HG03108 (cell line): ENCODE results near the gene ANO7.
"Not testable (repeated sequence)": the region's sequence is repeated elsewhere in the genome, so short reads cannot be mapped to it uniquely, and the experiment has no call there.

Experiments
- ATAC-seq: cut with Tn5 transposase; IDR thresholded peaks from one replicate; pipeline ENCODE4 v1.9.1; 2021; ENCODE audit warnings: moderate library complexity; ENCODE audit not compliant: unreplicated experiment

Gene ANO7

DNA sequence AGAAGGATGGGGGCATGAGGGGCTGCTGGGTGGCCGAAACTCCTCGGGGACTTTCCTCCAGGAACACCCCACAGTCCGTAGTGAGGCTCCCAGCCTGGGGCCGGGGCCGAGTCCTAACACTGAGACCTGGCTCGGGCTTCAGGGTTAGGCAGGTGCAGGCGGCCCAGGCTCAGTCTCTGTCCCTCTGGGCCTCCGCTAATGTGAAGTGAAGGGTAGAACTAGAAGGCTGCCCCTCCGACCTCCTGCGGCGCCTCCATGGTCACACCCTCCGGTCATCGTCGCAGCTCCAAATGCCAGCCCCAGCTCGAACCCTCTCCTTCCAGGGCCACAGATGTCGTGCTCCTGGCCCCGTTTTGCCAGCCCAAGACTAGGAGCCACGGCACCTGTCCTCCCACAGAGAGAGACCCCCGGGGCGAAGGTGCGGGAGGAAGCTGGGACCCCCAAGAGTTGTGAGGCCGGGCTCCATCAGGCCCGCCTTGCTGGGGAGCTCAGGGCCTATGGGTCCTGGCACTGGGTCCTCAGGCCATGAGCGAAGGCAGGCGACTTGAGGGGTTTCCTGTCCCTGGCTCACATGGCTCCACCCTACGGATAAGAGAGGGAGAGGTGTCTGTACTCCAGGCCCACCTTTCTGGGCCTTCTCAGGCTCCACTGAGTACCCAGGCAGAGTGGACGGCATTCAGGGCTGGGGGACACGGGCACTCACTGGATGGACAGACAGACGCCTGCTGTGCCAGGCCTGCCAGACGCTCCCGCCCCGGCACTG is 797 bp downstream of the ANO7 start:
- no peak for ATAC-seq

DNA sequence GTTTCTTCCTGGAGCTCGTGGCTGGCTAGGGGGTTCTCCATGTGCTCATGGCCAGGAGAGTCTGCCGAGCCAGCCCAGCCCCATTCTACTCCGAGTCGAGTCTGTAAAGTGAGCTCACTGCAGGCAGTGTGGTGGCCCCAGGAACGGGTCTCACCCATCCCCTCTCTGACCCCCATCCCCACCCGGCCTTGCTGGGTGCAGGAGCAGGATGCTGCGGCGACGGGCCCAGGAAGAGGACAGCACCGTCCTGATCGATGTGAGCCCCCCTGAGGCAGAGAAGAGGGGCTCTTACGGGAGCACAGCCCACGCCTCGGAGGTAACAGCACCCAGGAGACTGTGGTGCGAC is 1.4 kb downstream of the ANO7 start:
- no peak for ATAC-seq

DNA sequence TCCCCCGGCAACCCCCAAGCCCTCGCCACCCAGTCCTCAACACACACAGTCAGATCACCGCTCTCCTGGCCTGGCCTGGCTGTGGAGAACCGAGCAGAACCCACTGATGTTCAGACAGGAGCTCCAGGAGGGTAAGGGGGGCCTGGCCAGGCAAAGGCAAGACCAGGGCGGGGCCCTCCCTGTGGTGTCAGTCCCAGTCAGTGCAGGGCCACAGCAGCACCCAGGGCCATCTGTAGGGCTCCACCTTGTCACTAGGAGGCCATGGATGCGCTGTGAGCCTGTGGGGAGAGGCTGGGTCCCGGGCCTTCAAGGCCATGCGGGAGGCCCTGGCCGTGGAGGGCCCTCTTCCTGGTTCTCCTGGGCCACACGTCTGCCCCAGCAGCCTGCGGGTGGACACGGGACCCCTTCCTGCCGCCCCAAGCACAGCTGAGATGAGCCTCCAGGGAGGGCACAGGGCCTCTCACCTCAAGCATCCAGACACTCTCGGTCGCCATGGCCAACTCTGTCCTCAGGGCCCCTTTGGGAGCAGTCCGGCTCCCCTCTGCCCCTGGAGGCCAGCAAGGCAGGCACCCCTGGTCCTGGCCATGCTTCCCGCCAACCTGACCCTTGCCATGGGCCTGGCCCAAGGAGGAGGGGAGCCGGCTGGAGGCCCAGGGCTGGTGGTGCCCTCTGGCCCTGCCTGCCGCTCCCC is 2.0 kb downstream of the ANO7 start:
- ATAC-seq = no peak

DNA sequence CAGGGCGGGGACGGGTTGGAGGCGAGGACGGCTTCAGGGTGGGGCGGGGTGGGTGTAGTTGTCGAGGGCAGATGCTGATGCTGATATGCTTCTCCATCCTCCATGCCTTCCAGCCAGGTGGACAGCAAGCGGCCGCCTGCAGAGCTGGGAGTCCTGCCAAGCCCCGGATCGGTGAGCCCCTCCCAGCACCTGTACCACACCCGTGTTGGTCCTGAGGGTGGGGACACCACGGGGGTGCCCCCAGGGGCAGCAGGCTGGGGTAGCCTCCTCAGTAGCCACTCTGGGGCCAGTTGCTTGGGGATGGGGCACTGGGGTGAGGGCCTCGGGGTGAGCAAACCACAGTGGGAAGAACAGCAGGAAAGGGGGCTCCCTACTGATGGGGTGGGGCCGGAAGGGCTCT is 2.6 kb downstream of the ANO7 start:
- ATAC-seq = no peak

DNA sequence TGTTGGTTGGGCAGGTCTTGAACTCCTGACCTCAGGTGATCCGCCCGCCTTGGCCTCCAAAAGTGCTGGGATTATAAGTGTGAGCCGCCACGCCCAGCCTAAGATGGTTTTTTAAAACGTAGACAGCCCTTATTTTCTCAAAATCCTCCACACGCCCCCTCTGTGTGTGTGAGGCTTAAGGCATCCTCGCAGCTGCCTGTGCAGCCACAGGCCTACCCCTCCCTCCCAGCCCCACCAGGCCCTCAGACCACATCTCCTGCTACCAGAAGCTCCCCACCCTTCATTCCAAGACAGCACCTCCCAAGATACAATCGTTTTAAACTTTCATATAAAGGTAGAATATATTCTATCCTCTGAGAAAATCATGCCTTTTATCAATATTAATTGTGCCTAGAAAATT is 4.8 kb downstream of the ANO7 start:
- ATAC-seq = no peak

DNA sequence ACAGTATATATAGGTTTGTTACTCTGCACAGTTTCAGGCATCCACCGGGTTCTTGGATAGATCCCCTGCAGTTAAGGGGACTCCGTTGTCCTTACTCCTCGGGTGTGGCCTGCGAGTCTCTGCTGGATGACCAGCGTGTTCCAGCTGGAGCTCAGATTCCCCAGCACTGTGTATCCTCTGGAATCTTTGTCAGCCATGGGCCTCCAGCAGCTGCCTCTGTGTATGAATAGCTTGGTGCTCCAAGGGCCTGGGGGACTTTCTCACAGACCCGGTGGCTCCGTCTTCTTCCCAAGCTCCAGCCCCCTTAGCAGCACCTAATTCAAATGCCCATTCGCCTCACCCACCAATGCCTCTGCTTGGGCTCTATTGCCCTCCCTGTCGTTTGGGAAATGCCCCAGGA is 6.3 kb downstream of the ANO7 start:
- no peak for ATAC-seq

DNA sequence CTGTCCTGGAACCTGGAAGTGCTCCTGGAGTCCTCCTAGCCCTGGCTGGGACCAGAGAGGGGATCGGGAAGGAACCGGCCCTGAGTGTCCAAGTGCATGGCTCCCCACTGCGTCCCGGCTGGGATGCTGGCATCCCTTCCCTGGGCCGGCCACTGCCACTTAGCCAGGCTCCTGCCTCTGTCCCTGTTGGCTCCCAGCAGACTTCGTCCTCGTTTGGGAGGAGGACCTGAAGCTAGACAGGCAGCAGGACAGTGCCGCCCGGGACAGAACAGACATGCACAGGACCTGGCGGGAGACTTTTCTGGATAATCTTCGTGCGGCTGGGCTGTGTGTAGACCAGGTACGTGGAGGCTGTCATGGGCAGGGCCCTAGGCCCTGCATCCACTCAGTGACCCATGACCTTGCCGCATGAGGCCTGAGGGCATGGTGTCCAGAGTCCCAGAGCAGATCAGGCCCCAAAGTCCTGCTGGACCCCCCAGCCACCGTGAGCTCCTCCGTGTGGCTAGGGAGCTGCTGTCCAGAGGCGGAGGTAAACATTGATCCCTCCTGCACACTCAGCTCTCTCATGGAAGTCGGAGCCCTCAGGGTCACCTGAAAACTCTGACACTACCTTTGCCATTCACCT is 7.1 kb downstream of the ANO7 start:
- ATAC-seq = no peak

DNA sequence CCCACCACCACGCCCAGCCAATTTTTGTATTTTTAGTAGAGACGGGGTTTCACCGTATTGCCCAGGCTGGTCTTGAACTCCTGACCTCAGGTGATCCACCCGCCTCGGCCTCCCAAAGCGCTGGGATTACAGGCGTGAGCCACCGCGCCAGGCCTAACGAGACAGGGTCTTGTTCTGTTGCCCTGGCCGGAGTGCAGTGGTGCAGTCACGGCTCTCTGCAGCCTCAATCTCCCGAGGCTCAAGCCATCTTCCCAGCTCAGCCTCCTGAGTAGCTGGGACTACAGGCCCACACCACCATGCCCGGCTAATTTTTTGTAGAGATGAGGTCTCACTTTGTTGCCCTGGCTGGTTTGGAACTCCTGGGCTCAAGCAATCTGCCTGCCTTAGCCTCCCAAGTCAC is 8.8 kb downstream of the ANO7 start:
- not testable (repeated sequence) for ATAC-seq

DNA sequence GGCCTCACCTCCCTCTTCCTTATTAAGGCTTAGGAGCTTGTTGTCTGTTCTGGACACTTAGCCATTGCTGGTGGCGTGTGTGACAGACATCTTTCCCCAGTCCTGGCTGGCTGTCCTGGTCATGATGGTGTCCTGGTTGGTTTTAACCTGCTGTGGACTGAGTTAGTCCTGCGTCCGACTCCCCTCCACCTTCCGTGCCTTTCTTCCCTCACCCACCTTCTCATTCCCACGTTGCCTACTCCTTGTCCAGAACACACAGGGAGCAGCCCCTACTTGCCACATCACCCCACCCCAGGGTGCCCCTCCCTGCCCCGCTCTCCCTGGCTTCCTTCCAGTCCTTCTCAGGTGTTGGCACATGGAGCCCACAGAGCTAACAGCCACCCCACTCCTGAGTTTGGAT is 9.5 kb downstream of the ANO7 start:
- no peak for ATAC-seq

DNA sequence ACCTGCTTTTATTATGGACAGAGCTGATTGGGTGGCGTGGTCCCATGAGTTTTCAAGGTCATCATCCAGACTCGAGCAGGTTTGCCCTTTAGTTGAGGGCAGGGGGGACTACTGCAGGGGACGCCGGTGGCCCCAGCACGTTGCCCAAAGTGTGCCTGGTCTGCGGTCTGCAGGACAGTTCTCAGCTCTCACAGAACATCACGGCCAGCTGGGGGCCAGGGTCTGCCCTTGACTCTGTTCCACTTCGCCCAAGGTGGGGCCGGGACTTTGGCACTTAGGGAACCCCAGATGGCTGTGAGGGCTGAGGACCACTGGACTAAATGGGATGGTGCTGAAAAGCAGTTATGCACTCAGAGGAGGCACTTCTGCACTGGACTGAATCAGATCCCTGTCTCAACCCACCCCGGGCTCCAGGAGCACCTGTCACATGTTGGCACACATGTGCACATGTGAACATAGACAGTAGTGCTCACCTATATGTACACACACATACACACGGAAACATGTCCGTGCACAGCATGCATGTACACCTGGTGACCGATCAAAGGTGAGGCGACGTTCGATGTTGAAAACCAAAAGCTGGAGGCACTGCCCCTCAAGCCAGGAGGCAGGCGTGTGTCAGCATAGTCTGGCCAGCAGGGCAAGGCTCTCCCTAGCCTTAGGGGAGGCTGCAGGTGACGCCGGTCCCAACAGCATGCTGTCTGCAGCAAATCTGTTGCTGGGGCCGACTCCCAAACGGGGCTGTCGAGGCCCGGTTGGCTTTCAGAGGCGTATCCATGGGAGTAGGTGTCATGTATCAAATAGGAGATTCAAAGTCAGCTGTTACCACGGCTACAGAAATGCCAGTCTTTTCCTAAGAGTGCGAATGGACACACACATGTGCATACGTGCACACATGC is 10.2 kb downstream of the ANO7 start:
- no peak for ATAC-seq

DNA sequence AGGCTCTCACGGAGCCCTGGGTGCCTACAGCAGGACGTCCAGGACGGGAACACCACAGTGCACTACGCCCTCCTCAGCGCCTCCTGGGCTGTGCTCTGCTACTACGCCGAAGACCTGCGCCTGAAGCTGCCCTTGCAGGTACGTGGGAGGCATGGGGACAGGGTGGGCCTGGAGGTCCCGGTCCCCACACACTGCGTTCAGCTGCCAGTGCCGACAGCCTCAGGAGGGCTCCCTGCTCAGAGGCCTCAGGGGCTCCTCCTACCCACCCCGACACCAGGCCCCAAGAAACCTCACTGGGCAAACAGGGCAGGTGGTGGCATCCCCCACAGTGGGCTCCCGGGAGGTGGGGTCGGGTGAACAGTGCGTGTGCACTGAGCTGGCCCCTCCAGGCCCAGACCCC is 10.8 kb downstream of the ANO7 start:
- no peak for ATAC-seq

DNA sequence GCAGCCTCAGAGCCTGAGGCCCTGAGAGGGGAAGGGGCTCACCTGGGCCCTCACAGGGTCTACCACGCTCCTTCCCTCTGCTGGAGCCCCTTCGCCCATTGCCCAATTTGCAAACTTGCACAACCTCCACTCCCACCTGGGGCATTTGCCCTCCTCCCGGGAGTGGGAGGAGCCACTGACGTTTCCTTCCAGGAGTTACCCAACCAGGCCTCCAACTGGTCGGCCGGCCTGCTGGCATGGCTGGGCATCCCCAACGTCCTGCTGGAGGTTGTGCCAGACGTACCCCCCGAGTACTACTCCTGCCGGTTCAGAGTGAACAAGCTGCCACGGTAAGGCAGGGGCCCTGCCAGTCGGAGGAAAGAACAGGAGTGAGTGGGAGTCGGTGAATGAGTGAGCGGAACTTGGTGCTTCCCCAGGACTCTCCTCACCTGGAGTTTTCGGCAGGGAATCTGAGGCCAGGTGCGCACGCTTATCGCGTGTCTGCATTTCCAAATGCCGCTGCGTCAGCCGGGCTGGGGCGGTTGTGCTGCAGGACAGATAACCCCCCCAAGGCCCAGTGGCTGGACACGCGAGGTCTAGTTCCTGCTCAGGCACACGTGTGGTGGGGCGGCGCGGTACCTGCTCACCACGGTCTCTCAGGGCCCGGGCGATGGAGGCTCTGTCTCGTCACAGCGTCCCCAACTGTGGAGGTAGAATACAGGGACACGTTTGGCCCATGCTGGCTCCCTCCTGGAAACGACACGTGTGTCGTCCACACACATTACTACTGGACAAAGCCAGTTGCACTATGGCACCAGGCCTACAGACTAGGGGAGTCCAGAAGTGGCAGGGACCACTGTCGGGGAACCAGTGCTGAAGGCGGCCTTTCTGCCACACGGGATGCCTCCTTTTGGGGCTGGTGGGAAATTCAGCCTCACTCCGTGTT is 11.7 kb downstream of the ANO7 start:
- ATAC-seq = no peak

DNA sequence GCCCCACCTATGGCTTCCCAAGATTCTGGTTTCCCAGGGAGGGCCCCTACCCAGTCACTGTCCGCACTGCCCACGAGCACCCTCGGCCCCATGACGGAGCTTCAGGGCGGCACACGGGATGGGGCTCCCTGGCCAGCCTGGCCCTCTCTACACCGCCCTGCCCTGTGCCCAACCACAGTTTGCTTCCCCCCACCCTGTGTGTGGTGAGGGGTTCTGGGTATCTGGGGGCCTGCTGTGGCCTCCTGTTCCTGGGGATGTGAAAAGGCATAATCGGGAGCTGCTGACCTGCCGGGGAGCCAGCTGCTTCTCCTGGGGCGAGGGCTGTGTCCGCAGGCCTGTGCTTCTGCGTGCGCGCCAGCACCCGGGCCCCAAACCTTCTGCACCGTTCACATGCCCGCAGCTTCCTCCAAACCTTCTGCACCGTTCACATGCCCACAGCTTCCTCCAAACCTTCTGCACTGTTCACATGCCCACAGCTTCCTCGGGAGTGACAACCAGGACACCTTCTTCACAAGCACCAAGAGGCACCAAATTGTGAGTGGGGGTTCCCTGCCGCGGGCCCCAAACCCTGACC is 12.4 kb downstream of the ANO7 start:
- ATAC-seq = no peak

DNA sequence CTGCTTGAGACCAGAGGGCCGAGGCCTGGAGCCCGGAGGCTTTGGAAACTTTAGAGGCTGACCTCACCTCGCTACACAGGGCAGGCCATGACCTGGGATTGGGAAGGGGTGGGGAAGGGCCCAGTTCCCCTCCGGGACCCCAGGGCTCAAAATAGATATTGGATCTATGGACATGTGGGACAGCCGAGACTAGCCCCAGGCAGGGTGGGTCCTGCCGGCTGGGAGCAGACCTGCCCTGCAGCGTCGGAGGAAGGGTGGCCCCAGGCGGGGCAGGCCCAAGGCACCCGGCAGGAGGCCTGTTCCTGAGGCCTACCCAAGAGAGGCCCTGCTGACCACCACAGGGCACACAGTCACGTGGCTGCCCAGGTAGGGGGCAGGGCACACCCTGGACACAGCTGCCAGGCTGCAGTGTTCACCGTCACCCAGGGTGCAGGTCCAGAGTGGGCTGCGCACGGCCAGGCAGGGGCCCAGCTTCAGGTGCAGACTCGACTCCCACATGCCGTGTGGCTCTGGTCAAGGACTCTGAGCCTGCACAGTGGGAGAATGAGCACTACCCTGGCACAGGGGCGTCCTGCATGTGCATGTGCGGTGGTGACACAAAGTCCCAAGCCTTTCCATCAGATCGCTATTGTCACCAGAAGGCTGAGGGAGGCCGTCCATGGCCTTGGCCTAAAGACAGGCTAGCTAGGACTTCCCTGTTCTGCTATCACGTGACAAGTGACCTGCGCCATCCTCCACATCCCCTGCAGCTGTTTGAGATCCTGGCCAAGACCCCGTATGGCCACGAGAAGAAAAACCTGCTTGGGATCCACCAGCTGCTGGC is 13.2 kb downstream of the ANO7 start:
- no peak for ATAC-seq

DNA sequence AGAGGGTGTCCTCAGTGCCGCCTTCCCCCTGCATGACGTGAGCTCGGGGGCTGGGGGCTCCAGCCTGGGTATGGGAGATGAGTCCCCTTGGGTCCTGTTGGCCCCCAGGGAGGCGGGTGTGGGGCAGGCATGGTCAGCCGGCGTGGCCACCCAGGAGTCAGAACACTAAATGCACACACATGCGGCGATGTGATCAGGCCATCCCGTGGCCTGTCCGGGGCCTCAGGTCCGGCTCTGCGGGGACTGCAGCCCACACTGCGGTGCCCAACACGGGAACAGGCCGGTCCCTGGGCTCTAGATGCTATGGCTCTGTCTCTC is 13.8 kb downstream of the ANO7 start:
- ATAC-seq = no peak

DNA sequence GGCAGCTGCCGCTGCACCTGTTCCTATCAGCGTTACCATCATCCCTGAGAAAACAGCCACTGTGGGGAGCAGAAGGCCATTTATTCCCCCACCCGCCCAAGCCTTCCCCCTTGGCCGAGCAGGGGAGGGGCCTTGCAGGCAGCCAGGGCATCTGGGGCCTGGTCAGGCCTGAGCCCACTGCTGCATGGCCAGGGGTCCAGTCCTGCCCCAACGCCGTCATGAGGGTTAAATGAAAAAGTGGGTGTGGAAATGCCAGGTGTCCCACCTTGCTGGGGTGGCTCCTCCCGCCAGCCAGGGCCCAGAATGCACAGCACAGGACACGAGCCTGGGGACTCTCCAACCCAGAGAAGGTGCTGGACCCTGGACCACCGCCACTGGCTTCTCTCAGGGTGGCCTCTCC is 14.2 kb downstream of the ANO7 start:
- no peak for ATAC-seq

DNA sequence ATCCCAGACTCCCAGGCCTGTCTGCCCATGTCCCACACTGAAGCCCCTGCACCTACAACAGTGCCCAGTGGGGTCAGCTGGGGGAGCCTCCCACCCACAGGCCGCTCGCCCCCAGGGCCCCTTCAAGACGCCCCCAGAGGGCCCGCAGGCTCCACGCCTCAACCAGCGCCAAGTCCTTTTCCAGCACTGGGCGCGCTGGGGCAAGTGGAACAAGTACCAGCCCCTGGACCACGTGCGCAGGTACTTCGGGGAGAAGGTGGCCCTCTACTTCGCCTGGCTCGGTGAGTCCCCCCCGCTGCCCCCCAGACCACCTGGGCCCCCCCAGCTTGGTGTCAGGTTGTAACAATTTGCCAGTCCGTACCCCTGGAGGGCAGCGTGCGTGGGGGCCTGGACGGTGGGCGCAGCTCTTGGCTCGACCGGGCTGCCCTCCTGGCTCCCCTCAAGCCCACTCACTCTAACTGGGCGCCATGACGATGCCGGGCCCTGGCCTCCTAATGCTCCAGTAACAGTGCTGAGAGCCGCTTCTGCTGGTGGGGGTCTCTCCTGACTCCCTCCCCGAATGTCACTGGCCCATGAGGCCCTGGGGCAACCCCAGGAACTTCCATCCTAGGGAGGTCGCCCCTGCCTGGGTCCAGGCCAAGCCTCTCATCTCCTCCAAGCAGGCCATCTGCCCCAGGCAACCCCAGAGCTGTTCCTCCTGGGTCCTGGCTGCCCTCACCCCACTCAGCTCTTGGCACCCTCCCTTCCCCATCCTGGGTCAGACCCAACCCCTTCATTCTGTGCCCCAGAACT is 14.9 kb downstream of the ANO7 start:
- no peak for ATAC-seq

DNA sequence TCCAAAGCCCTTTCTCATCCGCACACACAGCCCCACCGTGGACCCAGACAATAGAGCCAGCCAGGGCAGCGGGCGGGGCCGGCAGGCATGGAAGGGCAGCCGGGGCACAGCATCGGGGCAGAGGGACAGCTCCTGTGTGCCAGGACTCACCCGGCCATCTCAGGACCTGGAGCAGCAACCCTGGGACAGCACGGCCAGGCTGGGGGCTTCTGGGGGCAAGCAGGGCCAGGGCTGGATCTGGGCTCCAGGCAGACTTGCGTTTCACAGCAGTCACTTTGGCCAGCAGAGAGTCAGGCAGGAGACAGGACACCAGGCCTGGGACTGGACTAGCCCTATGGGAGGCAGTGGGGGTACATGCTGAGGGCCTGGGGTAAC is 15.5 kb downstream of the ANO7 start:
- ATAC-seq = no peak

DNA sequence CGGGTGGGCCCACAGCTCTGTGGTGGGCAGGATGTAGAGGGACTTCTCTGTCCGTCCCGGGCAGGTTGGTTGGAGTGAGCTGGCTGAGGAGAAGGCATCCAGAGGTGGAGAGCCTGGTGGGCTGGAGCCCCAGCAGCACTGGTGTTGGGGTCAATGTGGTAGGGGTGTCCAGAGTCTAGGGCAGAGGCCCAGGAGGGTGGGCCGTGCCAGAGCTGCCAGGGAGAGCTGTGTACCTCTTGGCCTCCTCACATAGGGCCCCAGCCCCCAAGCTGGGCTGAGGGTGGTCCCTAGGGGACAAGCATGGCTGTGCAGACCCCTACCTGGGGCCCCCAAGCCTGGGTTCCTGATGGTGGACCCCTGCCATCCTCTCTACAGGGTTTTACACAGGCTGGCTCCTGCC is 16.0 kb downstream of the ANO7 start:
- ATAC-seq = no peak
